GM19238 (cell line): Measurements from ENCODE around the gene IRX5.
A peak's percentile ranks its signal among the peaks of the same experiment; 100 is the strongest.

Experiments used
- DNase-seq: peaks from one replicate; pipeline ENCODE4 v3.0.0; 2011; ENCODE audit warnings: low spot score; ENCODE audit not compliant: insufficient read length

Gene IRX5

GRCh38 chr16:54930005-54930868 is at the start of gene IRX5:
TSS of gene IRX5 (plus strand) at chr16:54930865. CDS start at chr16:54931199, 334 bp downstream.
- no peak for DNase-seq

DNA sequence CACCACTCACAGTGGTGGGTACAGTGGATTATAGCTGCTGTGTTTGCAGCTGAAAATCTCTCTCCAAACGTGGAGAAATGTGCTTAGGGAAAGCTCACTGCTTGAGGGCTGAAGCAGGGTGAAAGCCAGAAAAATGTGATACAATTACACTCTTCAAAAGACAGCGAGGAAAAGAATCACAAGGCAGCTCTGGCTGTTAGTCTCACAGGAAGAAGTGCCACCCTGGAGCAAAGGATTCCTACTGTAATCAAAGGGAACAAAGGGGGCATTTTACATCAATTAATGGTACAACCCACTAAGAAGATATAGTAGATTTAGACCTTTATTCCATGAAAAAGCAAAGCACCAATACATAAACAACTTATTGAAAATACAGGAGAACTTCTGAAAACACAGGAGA is 48.1 kb upstream of the IRX5 start:
- DNase-seq, result no peak

GRCh38 chr16:54883358-54883757 is 47.3 kb upstream of the IRX5 start:
- no peak for DNase-seq

DNA sequence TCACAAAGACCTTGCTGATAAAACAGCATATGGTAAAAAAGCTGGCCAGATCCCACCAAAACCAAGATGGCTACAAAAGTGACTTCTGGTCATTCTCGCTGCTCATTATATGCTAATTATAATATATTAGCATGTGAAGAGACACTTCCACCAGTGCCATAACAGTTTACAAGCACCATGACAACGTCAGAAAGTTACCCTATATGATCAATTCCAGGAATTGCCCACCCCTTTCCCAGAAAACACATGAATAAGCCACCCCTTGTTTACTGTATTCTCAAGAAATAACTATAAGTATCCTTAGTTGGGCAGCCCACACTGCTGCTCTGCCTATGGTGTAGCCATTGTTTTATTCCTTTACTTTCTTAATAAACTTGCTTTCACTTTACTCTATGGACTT is 44.6 kb upstream of the IRX5 start:
- DNase-seq, result no peak

DNA sequence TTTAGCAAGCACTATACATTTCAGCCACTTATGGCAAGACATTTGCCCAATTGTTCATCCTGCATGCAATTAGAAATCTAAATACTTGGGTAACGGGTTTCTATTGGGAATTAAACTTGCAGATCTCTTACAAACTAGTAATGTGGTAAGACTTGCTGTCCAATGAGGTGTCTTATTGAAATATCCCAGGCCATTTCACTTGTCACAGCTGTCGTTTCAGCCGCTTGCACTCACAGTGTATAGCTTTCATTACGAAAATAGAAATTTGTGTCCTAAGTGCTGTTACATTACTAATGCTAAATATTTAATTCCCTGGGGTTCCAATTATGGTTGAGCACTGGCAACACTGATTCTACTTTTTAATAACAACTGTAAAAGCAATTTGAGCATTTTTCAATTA is 40.3 kb upstream of the IRX5 start:
- DNase-seq, result no peak

DNA sequence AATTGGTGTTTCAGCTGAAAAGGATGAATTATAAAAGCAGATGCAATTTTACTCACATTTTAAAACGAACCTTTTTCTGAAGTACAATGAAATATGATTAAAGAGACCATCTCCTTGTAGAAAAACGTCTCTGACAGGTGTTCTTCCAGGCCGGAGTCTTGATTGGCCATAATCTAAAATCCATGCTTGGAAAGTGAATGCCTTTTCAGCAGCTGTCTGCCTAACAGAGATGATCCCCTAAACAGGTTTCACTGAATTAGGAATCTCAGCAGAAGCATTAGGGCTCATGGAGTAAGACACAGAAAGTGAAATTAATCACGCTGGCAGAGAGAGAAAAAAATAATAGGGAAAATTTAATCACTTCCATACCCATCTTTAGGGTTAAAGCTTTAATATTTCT is 39.3 kb upstream of the IRX5 start:
- DNase-seq, result no peak

DNA sequence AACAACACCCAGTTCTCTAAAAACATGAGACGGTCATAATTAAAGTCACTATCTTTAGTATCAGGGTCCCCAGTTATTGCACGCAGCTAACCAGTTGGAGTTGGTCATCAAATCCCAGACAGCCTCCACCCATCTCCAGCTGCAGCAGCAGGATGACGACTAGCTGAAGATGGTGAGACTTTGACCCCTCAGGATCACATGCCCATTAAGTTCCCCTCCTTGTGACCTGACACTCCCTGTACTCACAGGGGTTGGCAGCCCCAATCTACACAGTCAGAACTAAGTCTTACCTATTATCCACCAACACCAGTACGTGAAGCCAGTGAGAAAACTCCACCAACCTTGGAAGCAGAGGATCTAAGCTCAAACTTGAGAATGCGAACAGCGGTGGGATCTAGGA is 37.7 kb upstream of the IRX5 start:
- no peak for DNase-seq

GRCh38 chr16:54897930-54898329 is 32.7 kb upstream of the IRX5 start:
- no peak for DNase-seq

GRCh38 chr16:54901606-54902005 is 29.1 kb upstream of the IRX5 start:
- DNase-seq, result no peak

DNA sequence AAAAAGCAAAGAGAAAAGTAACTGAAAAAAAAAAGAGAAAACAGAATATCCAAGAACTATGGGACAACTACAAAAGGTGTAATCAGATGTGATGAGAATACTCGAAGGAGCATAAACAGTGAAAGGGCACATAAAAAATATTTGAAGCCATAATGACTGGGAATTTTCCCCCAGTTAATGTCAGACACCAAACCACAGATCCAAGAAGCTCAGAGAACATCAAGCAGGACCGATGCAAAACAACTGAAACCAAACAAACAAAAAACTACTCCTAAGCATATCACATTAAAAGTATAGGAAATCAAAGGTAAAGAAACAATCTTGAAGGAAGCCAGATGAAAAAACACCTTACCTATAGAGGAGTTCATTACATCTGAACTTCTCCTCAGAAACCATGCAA is 27.6 kb upstream of the IRX5 start:
- DNase-seq, result no peak

- no peak for DNase-seq
Observed at GRCh38 chr16:54911079-54911478, 19.6 kb upstream of the IRX5 start.

DNA sequence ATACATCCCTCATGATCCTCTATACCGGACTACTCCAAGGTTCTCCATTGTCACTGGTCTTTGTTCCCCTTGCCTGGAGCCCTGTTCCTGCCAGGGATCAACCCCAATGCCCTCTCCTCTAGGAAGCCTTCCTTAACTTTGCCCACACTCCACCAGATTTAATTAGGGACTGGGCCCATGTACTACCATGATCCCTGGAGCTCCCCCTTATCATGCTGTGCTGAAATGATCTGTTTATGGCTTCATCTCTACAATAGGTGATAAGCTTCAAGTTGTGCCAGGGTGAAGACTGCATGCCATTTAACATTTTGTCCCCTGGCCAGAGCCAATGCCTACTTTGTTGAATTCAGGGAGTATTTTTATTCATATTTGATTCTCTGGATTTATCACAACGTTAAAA is 17.9 kb upstream of the IRX5 start:
- DNase-seq, result no peak

DNA sequence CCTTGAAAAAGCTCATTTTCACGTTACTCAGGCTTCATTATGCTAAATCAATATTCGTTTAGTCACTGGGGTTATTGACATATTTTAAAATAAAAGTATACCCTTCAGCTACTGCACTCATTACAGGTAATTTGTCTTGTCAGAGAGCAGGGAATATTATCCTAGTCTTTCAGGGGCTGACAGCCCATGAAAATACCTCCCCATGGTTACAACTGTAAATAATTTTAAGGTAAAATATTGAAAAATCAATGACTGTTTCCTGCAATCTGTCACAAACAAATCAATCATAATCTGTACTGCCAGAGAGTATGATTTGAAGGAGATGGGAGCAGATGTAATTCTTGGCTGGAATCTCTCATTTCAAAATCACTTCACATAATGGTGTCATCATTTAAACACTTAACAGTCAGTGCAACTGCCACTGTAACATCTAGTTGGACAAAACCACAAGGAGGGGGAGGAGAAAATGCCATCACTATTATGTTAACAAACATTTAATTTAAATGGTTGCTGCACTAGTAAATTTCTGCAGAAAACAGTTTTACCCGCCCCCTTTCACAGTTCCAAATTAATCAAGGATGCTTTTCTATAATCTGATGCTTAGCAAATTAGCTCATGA is 9.3 kb upstream of the IRX5 start:
- no peak for DNase-seq

DNA sequence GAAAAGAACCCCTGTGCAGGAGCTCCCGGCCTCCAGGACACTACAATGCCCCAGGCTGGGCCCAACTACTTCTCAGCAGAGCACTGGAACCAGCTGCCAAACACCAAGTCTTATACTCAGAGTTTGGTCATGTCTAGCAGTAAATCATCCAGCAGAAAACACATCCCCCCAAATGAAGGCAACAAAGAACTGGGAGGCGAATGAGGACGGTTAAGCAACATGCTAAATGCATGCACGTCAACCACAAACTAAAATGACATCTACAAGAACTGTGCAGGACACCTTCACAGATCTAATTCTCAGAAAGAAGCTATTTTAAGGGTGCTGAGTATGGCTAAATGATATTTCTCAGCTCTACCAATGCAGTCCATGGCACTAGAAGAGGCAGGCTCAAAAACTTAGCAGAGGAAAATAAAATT is 7.6 kb upstream of the IRX5 start:
- no peak for DNase-seq

DNA sequence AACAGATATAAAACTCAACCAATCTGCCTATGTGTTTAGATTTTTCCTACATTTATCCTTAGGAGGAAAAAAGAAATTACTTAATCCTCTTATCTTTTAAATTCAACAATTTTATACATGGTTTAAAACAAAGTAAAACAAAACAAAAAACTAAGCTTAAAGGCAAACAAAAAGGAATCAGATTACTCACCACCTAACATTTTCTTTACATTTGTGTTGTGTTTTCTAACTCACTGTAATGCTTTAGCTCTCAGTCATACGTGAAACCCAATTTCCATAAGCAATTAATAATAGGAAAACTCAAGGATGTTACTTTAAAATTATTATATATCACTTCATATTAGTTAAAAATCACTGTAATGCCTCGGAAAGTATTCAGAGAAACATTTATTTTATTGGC is 6.7 kb upstream of the IRX5 start:
- no peak for DNase-seq

- DNase-seq, result no peak
Observed at GRCh38 chr16:54926166-54926838, 4.4 kb upstream of the IRX5 start.

GRCh38 chr16:54927125-54928015 is 3.3 kb upstream of the IRX5 start:
- DNase-seq, result no peak

GRCh38 chr16:54928016-54928356 is 2.7 kb upstream of the IRX5 start:
- no peak for DNase-seq

GRCh38 chr16:54928411-54929089 is 2.1 kb upstream of the IRX5 start:
- DNase-seq, result no peak

DNA sequence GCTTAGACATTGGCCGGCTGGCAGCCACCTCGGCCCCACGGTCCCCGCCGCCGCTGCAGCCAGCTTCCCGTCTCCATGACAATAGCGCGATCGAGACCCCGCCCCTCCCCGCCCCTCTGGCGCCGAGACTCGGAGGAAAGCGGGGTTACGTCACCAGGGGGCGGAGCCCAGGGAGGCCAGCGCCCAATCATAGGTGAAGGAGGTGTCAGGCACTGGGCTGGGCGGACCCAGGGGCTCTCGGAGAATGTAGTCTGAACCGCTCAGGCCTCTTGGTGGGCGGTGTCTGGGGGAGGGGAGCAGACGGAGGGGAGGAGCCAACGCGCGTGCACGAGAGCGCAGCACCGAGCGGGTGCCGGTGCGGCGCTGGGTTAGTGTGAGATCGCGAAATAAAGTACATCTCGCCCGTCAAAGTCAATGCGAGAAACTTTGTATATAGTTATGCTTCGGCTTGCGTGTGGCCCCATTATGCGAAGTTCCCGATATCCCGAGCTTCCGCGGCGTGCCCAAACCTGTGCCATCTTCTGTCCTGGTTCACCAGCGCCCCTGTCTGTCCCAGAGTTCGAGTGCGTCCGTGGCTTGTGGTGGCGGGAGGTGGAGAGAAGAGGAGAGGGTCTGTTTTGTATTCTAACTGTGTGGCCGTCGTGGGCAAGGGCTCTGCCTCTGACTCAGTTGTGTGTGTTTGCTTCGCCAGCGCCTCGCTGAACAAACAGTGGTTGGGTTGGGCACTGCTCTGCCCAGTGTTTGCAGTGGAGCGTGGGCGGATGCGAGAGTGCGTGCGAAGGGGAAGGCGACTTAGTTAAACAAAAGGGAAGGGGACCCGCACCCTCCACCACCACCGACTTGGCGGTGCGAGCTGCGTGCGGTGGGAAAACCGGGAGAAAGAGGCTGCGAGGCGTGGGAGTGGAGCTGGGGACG is 1.3 kb upstream of the IRX5 start:
- peak; percentile 77 for DNase-seq
